Heart right ventricle (tissue), 16 donors: ENCODE results near the gene TBC1D17. TPM values are rescaled to one million over a fixed set of nuclear protein-coding genes. Genes with fewer than 3 reads are reported as not detected.

Experiments used
- ATAC-seq, 8 donors: fragments of 200-7000 bp; cut with Tn5 transposase; one replicate each; pipeline ENCODE4 v1.9.1; 2020; ENCODE audit warnings: mild to moderate bottlenecking in 8 of 8, moderate library complexity in 8 of 8, moderate number of reproducible peaks in 1 of 8
- DNase-seq, 2 donors: peaks; one replicate each; pipeline ENCODE4 v3.0.0-alpha.2; 2020
- H3K27ac ChIP-seq, 10 donors: fragments of 200-600 bp; sonication (generic) in 2 of 10; one replicate each; pipeline versions ENCODE4 v1.5.0 to v1.8.0; 2020 to 2022; ENCODE audit warnings: mild to moderate bottlenecking in 3 of 10
- H3K27me3 ChIP-seq, 7 donors: fragments of 200-600 bp; one replicate each; pipeline ENCODE4 v1.8.0; 2021 to 2022; ENCODE audit warnings: mild to moderate bottlenecking in 2 of 7
- H3K36me3 ChIP-seq, 9 donors: fragments of 200-600 bp; sonication (generic) in 1 of 9; one replicate each; pipeline versions ENCODE4 v1.5.0 to v1.8.0; 2020 to 2022; ENCODE audit warnings: mild to moderate bottlenecking in 2 of 9
- H3K4me1 ChIP-seq, 9 donors: fragments of 200-600 bp; sonication (generic) in 1 of 9; one replicate each; pipeline versions ENCODE4 v1.5.0 to v1.8.0; 2020 to 2022; ENCODE audit warnings: mild to moderate bottlenecking in 4 of 9
- H3K4me3 ChIP-seq, 10 donors: fragments of 200-600 bp; sonication (generic) in 2 of 10; one replicate each; pipeline versions ENCODE4 v1.5.0 to v1.8.0; 2020 to 2022; ENCODE audit warnings: mild to moderate bottlenecking in 7 of 10, moderate library complexity in 2 of 10
- H3K9me3 ChIP-seq, 11 donors: fragments of 200-600 bp in 10 of 11; sonication (generic) in 2 of 11; one replicate each; pipeline versions ENCODE4 v1.5.0 to v1.8.0; 2013 to 2022; ENCODE audit warnings: mild to moderate bottlenecking in 2 of 11, control low read depth in 1 of 11, moderate library complexity in 1 of 11
- WGBS, 2 donors: extraction: QIAGEN DNeasy Blood & Tissue Kit; methylation state at CpG; one replicate each; pipeline ENCODE4 v1.1.7; 2013; ENCODE audit warnings: inconsistent platforms in 1 of 2; 5-methylcytosine and 5-hydroxymethylcytosine counted together
- intact Hi-C, 10 donors: fragments of 100-400 bp; cut with DNase I; formaldehyde crosslinking; loops; one replicate each; pipeline versions ENCODE4 v1.11.1 to v1.14.2; 2022
- polyA plus RNA-seq, 2 donors: library from polyadenylated mRNA; stranded (reverse); fragments of 200-250 nt; gene quantifications; one replicate each; pipeline ENCODE4 v1.2.3, GENCODE V29; 2013
- total RNA-seq, 10 donors: library from RNA; stranded (reverse); fragmentation: NEBNext Ultra II Directional in 3 of 10; extraction: Animal tissue kit (Norgen Biotek cat#: 25700) in 3 of 10; gene quantifications; one replicate each; pipeline versions ENCODE4 v1.2.1 to v1.2.4, GENCODE V29; 2021 to 2023
- TF ChIP-seq, protein P1 (sequence below), 9 donors: fragments of 200-600 bp; sonication (generic) in 2 of 9; IDR thresholded peaks; one replicate each; pipeline versions ENCODE4 v1.5.0 to v1.8.0; 2021 to 2022; ENCODE audit warnings: antibody characterized with exemption in 9 of 9, mild to moderate bottlenecking in 5 of 9, moderate library complexity in 1 of 9
- donor health status: Arrhythmogenic right ventricular cardiomyopathy.
- donor health status: ischemic (EF 13 %, LVEDD 7.1; RV severe dilation, severe dysfunction).
- donor health status: healthy with polysubstance abuse.
- donor health status: DM: no; HTN: yes; CAD: no.
- donor health status: DM: no; HTN: no; CAD: no.
- donor health status: ischemic (EF 25% LVEDD 6.9; RV normal size, moderate dysfunction).
- donor health status: ischemic (EF 25% LVEDD 5.7; RV mildly dilated, moderate dysfunction).
- donor health status: healthy.
- donor health status: DM: yes; HTN: yes; CAD: no.
- donor health status: Ischemic cardiomyopathy.
- donor health status: ischemic (EF 35%, LVEDD 5.7; RV mildly dilated, moderate dysfunction).
- donor health status: nonischemic (EF 11% LVEDD 7.7; RV severe dilation, severe dysfunction).
- donor health status: DM: yes; HTN: yes; CAD: no.
- donor health status: PGD.
- donor health status: ischemic (EF 29% LVEDD 5.4; RV normal size, mild dysfunction).
- donor health status: nonischemic (EF 23%, LVEDD 6.1; RV moderate dilation, normal function).

Gene TBC1D17
- total and polyA plus RNA-seq, 12 donors: 30.4 to 57.9 (median 49.8) TPM

DNA sequence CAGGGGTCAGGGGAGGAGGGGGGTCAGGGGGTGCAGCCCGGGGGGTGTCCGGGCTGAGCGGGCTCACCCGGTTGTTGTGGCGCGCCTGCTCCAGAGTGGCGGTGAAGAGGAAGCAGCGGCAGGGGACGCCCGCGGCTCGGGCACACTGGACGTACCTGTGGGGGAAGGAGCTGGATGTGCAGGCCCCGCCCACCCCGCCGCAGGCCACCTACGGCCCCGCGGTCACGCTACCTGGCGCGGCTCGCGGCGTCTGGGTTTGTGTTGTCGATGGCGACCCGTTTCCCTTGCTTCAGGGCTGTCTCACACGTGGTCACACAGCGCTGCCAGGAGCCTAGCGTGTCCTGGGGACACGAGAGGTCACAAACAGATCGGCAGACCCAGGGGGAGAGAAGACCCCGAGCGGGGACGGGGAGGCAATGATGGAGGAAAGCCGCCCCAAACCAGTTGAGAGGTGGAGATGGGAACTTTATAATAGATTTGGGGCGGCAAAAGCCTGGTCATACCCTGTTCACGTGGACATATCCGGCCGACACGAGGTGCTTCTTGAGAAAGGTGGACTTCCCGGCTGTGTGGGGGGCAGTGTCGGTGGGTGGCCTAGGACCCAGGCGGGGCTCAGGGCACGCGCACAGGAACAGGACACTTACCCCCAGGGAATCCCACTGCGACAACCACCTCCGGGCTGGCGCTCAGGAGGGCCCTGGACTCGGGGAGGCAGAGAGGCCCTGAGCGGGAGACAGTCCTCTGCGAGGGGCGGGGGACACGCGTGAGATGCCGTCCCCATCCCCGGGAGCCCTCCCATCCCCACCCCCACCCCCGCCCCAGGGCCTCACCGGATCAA is 15.7 kb upstream of the TBC1D17 start:
- intact Hi-C loops: loop anchor here in 1 of 10 donors (10.0 kb wide), 1 partner anchor 347 kb away; the partner anchor contains the start of gene FCGRT
- no peaks in the 10 kb centered on the region for H3K9me3 ChIP-seq
- no peaks in the 10 kb centered on the region for H3K27me3 ChIP-seq
- ATAC-seq (no peak), DNase-seq (peak in 1 of 2 donors; percentile 4)
- H3K27ac ChIP-seq: no peak overlapping the region
- H3K36me3 ChIP-seq: peaks cover 0 to 82% (median 32%) of the 10 kb centered on the region in 9 donors
- 80 to 85% methylated on average over 59 to 60 of the region's 60 CpGs for WGBS, 2 donors
- TF ChIP-seq, protein P1, sequence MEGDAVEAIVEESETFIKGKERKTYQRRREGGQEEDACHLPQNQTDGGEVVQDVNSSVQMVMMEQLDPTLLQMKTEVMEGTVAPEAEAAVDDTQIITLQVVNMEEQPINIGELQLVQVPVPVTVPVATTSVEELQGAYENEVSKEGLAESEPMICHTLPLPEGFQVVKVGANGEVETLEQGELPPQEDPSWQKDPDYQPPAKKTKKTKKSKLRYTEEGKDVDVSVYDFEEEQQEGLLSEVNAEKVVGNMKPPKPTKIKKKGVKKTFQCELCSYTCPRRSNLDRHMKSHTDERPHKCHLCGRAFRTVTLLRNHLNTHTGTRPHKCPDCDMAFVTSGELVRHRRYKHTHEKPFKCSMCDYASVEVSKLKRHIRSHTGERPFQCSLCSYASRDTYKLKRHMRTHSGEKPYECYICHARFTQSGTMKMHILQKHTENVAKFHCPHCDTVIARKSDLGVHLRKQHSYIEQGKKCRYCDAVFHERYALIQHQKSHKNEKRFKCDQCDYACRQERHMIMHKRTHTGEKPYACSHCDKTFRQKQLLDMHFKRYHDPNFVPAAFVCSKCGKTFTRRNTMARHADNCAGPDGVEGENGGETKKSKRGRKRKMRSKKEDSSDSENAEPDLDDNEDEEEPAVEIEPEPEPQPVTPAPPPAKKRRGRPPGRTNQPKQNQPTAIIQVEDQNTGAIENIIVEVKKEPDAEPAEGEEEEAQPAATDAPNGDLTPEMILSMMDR (IDR thresholded peaks at IDR 0.05): no peak
- H3K4me1 ChIP-seq: peaks cover 12 to 29% (median 22%) of the 10 kb centered on the region in 9 donors
- H3K4me3 ChIP-seq: no peak overlapping the region

- DNase-seq: no peak
Observed at GRCh38 chr19:49862391-49863253, 14.9 kb upstream of the TBC1D17 start.

DNA sequence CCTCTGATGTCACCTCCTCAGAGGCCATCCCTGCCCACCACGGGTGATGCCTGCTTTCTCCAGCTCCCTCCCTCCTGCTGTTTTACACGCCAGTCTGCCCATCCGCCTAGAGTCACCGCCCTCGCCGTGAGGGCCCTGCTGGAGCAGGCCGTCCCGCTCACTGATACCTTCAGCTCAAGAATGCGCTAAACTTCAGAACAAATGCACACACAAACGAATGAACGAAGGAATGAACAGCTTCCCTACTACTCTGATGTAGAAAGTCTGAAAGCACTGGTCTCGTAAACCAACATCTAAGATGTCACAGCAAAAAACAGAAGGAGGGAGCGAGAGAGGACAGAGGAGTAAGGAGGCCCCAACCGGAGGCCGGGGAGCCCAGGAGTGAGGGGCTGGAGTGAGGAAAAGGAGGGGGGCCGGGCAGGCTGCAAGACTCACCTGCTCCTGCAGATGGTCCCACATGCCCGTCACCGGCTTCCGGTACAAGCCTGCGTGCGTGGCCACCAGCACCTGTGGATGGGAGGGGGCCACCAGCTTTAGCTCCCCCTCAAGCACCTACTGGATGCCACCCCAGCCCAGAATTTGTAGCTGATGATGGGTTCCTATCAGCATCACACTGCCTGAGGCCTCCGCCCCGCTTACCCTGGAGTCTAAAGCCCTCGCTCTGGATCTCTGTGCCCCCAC is 14.1 kb upstream of the TBC1D17 start:
- TF ChIP-seq, protein P1 (IDR thresholded peaks at IDR 0.05): no peak
- Histone ChIP-seq H3K27me3 (no peaks in the 10 kb centered on the region), H3K36me3 (peaks cover 0 to 66% (median 18%) of the 10 kb centered on the region in 9 donors), H3K9me3 (no peaks in the 10 kb centered on the region), H3K4me3 (no peak overlapping the region), H3K27ac (no peak overlapping the region), H3K4me1 (peaks cover 12 to 33% (median 32%) of the 10 kb centered on the region in 9 donors)
- DNase-seq: no peak
- intact Hi-C loops: loop anchor here in 1 of 10 donors (10.0 kb wide), 1 partner anchor 349 kb away; the partner anchor contains the start of gene FCGRT
- ATAC-seq: no peak
- 91 to 92% methylated on average over 24 of the region's 24 CpGs for WGBS, 2 donors

More at GRCh38 chr19:49862391-49863253, 14.9 kb upstream of the TBC1D17 start:
- 56 to 73% methylated on average over 49 of the region's 49 CpGs for WGBS, 2 donors
- intact Hi-C loops: loop anchor here in 1 of 10 donors (10.0 kb wide), 1 partner anchor 348 kb away; the partner anchor contains the start of gene FCGRT
- Histone ChIP-seq H3K36me3 (peaks cover 0 to 74% (median 25%) of the 10 kb centered on the region in 9 donors), H3K4me1 (peaks cover 12 to 30% (median 24%) of the 10 kb centered on the region in 9 donors), H3K27ac (no peak overlapping the region), H3K4me3 (no peak overlapping the region), H3K9me3 (no peaks in the 10 kb centered on the region), H3K27me3 (no peaks in the 10 kb centered on the region)
- ATAC-seq: no peak
- TF ChIP-seq, protein P1 (IDR thresholded peaks at IDR 0.05): peak in 1 of 9 donors; percentile 4
